Amniotic stem cell (primary cell): ENCODE results near the gene MRE11.

Experiments
- DNase-seq: peaks from one replicate; lab custom pipeline; 2025; lab: John Stamatoyannopoulos, UW

MRE11 gene

GRCh38 chr11:94493281-94494125 is at the start of gene MRE11, which contains the start of gene ANKRD49:
TSS of gene MRE11 (minus strand) at chr11:94493844. CDS start at chr11:94492801, 1,043 bp downstream.
TSS of gene ANKRD49 (plus strand) at chr11:94493984. CDS start at chr11:94496694, 2,710 bp downstream.
- DNase-seq: peak; percentile 95

GRCh38 chr11:94539420-94539819 is 45.8 kb upstream of the MRE11 start:
- DNase-seq: no peak

- no peak for DNase-seq
These were observed 43.5 kb upstream of the MRE11 start for GRCh38 chr11:94537031-94537600.

GRCh38 chr11:94536386-94536785 is 42.7 kb upstream of the MRE11 start:
- DNase-seq: no peak

GRCh38 chr11:94533696-94534630 is 40.3 kb upstream of the MRE11 start:
- DNase-seq: no peak

- no peak for DNase-seq
These were observed 39.6 kb upstream of the MRE11 start for GRCh38 chr11:94533206-94533605.

GRCh38 chr11:94532211-94532610 is 38.6 kb upstream of the MRE11 start:
- DNase-seq: no peak

- no peak for DNase-seq
These were observed 34.9 kb upstream of the MRE11 start for GRCh38 chr11:94528551-94528950.

- no peak for DNase-seq
These were observed 33.2 kb upstream of the MRE11 start for GRCh38 chr11:94526645-94527438.

- peak; percentile 9 for DNase-seq
These were observed 32.1 kb upstream of the MRE11 start for GRCh38 chr11:94525546-94526324.

GRCh38 chr11:94524341-94524740 is 30.7 kb upstream of the MRE11 start:
- DNase-seq: no peak

GRCh38 chr11:94521684-94522083 is 28.0 kb upstream of the MRE11 start:
- peak; percentile 14 for DNase-seq

GRCh38 chr11:94519478-94520084 is 25.9 kb upstream of the MRE11 start:
- peak; percentile 16 for DNase-seq

GRCh38 chr11:94518300-94518699 is 24.7 kb upstream of the MRE11 start:
- DNase-seq: no peak

- no peak for DNase-seq
These were observed 23.1 kb upstream of the MRE11 start for GRCh38 chr11:94516725-94517124.

GRCh38 chr11:94515398-94515797 is 21.8 kb upstream of the MRE11 start:
- DNase-seq: no peak

- no peak for DNase-seq
These were observed 19.4 kb upstream of the MRE11 start for GRCh38 chr11:94513091-94513490.

- no peak for DNase-seq
These were observed 18.5 kb upstream of the MRE11 start, which contains the start of gene C11orf97 for GRCh38 chr11:94511932-94512781. TSS of gene C11orf97 (plus strand) at chr11:94512461. CDS start at chr11:94512529, 68 bp downstream.

GRCh38 chr11:94507485-94507884 is 13.8 kb upstream of the MRE11 start:
- no peak for DNase-seq
